ENCODE results near the gene SNX19.
A peak's percentile ranks its signal among the peaks of the same experiment; 100 is the strongest.

DNA sequence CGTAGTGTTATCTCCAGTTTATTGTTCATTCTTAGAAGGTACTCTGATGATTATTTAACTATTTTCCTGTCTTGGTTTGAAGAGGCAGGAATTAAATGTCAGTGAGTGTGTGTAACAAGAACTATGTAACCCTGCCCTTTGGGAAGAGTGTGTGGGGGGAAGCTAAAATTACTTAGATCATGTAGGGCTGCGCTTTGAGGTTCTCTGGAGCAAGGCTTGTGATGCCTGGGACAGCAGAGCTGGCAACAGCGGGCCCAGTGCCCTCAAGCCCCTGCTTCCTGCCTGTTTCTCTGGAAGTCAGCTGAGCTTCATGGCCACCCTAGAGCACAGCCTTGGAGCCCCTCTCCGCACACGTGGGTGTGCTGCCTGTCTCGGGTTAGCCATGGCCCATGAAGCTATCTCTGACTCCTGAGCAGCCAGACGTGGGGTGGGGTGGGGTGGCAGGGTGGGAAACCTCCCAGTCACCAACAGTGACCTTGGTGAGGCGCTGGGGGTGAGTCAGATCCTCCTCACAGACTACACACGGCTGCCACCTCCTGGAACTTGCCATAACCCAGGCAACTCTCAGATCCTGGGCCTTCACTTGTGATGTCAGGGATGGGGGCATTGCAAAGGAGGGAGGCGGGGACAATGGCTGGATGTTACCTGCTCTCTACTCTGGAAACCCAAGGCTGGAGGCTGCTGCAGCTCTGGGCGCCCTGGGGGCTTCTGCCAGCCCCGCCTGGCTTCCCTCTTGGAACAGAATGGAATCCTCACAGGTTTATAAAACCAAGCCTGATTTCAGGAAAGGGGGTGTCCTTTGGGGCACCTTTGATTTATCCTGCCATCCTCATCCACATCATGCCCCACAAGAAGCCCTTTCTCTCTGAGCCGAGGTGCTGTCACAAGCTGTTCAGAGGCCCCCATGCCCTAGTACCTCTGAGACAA, 88.6 kb downstream of the SNX19 start:
- TF ChIP-seq CTCF (IDR thresholded peaks at IDR 0.05; ENCODE audit: insufficient read depth, low read depth, low read length) (peak; percentile 49), EZH2 (IDR thresholded peaks at IDR 0.05; ENCODE audit: insufficient read depth, low read length) (no peak)

All from astrocyte (in vitro differentiated cells and primary cell).